Measurements from ENCODE around the gene NUDT22.

The NUDT22 gene

DNA sequence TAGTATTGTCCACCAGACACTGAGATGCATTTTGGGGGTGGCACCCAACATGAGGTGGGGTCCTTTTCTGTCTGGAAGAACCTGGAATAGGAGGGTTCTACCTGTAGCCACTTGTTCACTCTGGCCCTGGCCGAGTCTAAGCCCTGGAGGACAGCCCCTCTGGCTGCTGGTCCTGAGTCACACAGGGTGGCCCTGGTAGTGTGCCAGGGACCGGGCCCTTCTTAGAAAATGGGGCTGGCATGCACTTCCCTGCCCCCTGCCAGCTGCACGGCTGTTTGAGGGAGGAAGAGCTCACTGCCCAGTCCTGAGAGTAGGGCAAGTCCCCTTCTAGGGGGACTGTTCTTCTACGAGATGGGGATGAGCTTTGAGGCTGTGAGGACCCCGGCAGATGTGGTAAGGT is 27.4 kb downstream of the NUDT22 start:
- FAIRE-seq: no peak

DNA sequence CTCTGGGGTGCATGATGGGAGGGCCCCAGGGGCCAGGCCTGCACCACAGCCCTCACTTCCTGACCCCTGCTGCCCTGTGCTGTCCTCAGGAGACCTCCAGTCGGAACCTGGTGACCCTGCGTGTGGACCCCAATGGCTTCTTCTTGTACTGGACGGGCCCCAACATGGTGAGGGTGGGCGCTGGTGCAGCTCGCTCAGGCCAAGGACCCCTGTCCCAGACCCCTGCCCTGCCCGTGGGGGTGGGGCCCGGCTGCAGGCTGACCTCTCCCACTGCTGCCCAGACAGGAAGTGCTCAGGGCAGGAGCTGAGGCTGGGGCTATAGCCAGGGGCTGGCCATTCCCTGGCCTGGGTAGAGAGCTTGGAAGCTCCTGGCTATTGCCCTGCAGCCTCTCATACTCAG is 28.3 kb downstream of the NUDT22 start:
- FAIRE-seq: no peak
- DNase-seq (ENCODE audit: low spot score): no peak

More for the DNA sequence above, 27.4 kb downstream of the NUDT22 start:
- no peak for DNase-seq (ENCODE audit: low spot score)

DNA sequence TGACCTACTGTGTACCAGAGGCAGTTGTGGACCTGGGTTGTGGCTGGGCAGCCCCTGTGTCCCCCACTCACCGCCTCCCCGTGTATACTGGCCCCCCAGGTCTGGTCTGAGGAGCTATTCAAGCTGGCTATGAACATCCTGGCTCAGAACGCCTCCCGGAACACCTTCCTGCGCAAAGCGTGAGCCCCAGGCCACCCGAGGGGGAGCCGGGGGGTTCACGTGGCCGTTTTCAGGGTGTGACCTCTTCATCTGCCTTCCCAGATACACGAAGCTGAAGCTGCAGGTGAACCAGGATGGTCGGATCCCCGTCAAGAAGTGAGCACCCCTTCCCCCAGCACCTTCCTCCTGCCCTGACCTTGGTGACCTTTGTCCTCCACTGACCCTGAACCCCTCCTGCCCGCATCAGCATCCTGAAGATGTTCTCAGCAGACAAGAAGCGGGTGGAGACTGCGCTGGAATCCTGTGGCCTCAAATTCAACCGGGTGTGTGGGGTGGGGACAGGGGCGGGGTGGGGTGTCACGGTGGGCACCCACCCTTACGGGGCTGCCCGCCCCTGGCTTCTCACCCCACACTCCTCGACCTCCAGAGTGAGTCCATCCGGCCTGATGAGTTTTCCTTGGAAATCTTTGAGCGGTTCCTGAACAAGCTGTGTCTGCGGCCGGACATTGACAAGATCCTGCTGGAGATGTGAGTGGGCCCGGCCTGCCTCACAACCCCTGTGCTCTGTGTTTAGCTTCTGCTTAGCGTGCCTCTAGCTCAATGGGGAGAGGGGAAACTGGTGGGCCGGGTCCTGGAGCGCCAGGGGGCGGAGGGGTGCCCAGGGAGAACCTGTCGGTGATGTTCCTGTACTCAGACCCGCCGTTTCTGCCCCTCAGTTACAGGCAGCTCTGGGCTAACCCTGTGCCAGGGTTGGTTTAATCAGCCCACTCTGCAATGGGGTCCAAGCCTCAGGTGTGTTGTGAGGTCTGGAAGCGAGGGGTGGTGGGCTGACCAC is 29.4 kb downstream of the NUDT22 start:
- no peak for FAIRE-seq
- no peak for DNase-seq (ENCODE audit: low spot score)

DNA sequence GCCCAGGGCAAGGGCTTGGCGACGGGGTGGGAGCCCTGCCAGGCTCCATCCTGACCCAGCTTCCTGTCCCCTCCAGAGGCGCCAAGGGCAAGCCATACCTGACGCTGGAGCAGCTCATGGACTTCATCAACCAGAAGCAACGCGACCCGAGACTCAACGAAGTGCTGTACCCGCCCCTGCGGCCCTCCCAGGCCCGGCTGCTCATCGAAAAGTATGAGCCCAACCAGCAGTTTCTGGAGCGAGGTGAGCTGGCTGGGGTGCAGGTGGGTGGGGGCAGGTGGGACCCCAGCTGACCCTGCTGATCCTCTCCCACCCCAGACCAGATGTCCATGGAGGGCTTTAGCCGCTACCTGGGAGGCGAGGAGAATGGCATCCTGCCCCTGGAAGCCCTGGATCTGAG is 30.2 kb downstream of the NUDT22 start:
- DNase-seq (ENCODE audit: low spot score): no peak
- no peak for FAIRE-seq

DNA sequence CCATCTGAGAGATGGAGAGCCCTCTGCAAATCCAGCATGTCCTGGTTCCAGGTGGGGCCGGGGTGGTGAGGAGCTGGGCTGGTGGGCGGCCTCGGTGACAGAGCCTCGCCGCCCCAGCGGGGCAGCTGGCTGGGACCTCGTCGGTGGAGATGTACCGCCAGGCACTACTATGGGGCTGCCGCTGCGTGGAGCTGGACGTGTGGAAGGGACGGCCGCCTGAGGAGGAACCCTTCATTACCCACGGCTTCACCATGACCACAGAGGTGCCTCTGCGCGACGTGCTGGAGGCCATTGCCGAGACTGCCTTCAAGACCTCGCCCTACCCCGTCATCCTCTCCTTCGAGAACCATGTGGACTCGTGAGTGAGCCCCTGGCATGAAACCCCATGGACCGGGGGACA is 32.3 kb downstream of the NUDT22 start:
- no peak for DNase-seq (ENCODE audit: low spot score)
- FAIRE-seq: no peak

DNA sequence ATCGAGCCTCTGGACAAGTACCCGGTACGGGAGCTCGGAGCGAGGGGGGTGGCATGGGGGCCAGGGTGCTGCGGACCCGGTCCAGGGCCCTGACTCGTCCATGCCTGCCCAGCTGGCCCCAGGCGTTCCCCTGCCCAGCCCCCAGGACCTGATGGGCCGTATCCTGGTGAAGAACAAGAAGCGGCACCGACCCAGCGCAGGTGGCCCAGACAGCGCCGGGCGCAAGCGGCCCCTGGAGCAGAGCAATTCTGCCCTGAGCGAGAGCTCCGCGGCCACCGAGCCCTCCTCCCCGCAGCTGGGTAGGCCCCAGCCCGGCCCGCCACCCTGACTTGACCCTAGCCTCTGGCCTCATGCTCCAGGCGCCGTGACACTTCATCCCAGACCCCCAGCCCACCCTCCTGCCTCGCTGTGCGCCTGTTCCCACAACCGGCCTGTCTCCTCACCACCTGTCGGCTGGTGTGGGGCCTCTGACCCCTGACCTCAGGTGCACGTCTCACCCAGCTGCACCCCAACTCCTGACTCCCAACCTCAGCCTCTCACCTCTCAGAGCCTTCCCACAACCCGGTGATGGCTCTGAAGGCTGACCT is 33.0 kb downstream of the NUDT22 start:
- FAIRE-seq (no peak), DNase-seq (ENCODE audit: low spot score) (no peak)

DNA sequence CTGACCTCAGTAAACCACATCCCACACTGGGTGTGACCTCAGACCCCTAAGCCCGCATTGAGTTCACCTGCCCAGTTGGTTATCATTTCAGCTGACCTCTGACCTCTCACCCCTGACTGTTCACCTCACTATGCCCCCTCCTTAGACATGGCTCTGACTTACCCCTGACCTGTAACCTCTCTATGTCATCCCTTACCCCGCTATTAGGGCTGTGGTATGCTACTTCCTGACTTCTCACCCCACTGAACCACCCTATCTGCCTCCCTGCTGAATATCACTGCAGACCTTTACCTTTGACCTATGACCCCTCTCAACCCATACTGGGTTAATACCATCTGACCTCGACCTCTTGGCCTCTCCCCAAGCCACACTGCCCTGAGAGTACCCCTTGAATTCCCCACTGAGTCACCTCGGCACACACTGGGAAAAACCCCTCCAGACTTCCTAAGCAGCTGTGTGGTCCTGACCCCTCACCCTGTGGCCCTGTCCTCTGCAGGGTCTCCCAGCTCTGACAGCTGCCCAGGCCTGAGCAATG is 33.5 kb downstream of the NUDT22 start:
- FAIRE-seq (no peak), DNase-seq (ENCODE audit: low spot score) (no peak)

DNA sequence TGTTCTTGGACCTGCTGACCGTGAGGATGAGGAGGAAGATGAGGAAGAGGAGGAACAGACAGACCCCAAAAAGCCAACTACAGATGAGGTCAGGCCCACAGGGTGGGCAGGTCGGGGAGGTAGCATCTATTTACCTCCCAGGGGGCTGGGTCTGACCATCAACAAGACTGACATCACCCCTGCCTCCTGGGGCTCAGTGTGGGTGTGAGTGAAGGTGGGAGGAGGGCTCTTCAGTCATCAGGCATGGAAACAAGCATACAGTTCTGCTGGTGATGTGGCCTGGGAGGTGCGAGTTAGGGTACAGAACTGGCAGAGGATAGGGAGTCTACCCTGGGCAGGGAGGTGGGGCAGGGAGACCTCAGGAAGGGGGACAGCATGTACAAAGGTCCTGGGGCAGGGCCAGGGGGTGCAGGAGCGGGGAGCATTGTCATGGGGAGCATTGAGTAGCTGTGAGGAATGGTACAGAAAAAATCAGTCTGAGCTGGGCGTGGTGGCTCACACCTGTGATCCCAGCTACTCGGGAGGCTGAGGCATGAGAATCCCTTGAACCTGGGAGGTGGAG is 34.2 kb downstream of the NUDT22 start:
- DNase-seq (ENCODE audit: low spot score): no peak
- no peak for FAIRE-seq

DNA sequence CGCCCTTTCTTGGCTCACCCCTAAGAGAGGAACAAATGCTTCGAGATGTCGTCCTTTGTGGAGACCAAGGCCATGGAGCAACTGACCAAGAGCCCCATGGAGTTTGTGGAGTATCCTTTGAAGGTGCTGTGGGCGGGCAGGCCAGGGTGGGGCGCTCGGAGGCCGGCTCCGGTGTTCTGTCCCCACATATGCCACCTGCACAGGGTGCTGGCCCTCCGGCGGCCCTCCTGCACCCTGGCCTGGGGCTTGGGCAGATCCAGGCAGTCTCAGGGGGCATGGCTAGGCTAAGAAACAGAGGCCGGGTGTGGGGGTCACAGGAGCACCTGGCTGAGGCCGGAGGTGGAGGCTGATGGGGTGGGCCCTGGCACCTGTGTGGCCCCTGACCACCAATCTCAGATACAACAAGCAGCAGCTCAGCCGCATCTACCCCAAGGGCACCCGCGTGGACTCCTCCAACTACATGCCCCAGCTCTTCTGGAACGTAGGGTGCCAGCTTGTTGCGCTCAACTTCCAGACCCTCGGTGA is 35.5 kb downstream of the NUDT22 start:
- FAIRE-seq (no peak), DNase-seq (ENCODE audit: low spot score) (no peak)

DNA sequence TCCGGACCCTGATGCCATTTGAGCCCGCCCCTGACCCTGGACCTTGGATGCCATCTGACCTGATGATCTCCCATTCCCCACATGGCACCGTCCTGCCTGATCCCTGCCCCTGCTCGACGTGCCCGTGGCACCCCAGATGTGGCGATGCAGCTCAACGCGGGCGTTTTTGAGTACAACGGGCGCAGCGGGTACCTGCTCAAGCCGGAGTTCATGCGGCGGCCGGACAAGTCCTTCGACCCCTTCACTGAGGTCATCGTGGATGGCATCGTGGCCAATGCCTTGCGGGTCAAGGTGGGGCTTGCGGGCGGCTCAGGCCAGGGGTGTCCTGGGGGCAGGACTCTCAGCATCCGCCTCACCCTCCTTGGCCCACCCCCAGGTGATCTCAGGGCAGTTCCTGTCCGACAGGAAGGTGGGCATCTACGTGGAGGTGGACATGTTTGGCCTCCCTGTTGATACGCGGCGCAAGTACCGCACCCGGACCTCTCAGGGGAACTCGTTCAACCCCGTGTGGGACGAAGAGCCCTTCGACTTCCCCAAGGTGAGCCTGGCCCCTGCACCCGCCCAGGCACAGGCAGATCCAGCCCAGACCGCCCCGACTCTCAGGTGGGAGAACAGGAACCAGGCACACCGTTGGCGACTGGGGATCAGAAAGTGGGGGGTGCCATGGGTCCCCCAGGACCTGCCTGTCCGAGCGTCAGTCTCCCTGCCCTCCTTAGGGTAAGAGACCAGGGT is 36.4 kb downstream of the NUDT22 start:
- FAIRE-seq: no peak
- no peak for DNase-seq (ENCODE audit: low spot score)

DNA sequence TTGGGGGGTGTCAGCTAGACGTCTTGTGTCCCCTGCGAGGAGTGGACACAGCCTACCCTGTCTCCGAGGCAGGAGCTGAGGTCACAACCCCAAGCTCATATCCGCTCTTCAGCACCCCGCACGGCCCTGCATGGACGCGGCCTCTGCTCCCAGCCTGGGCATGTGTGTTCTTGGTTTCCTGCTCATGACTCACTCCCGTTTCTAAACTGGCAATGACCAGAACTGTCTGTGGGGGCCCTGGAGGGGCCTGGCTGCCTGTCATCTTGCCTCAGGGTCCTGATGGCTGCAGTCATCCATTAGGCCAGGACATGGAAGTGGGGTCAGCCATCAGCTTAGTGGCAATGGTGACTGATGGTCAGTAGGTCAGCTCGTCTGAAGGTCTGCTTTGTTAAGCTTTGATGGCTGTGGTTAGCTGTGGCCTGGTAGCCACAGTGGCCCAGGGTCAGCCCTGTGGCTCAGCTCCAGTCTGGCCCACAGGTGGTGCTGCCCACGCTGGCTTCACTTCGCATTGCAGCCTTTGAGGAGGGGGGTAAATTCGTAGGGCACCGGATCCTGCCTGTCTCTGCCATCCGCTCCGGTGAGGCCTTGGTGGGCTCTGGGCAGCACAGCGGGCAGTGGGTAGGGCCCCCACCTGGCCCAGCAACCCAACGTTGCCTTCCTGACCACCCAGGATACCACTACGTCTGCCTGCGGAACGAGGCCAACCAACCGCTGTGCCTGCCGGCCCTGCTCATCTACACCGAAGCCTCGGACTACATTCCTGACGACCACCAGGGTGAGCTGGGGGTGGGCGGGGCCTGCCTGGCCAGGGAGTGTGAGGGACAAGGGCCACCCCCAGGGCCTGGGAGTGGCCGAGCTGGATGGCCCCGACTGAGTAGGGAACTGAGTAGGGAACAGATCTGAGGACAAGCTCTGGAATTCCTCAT is 37.2 kb downstream of the NUDT22 start:
- no peak for FAIRE-seq
- peak; percentile 35 for DNase-seq (ENCODE audit: low spot score)

DNA sequence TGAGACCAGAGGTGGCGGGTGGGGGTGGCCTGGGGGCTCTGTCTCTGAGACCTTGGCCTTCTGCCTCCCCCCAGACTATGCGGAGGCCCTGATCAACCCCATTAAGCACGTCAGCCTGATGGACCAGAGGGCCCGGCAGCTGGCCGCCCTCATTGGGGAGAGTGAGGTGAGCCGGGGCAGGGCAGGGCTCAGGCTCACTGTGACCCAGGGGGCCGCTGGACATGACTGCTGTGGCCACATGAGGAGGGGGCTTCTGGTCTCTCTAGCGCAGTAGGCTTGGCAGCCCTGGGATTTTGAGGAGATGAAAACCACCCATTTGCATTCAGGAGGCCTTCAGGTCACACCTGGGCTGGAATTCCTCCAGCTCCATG is 37.9 kb downstream of the NUDT22 start:
- no peak for DNase-seq (ENCODE audit: low spot score)
- no peak for FAIRE-seq

DNA sequence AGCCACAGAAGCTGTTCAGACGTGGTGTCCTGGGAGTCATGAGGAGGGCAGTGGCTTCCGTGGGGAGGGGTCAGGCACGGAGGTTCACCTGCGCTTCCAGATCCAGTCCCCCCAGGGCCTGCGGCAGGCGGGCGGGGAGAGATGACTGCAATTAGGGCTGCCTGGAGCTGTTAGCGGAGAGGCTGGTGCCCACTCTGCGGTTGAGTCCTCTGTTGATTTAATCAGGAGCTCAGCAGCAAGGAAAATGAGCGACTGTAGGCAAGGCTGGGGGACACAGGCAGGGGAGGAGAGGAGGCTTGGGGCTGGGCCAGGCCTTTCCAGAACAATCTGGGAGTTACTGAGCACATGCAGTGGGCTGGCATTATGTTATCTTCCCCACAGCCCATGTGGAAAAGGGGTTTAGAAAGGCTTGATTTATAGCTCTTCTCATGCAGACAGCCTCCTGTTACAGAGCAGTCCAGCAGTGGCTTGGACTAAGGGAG is 38.3 kb downstream of the NUDT22 start:
- DNase-seq (ENCODE audit: low spot score) (no peak), FAIRE-seq (no peak)

DNA sequence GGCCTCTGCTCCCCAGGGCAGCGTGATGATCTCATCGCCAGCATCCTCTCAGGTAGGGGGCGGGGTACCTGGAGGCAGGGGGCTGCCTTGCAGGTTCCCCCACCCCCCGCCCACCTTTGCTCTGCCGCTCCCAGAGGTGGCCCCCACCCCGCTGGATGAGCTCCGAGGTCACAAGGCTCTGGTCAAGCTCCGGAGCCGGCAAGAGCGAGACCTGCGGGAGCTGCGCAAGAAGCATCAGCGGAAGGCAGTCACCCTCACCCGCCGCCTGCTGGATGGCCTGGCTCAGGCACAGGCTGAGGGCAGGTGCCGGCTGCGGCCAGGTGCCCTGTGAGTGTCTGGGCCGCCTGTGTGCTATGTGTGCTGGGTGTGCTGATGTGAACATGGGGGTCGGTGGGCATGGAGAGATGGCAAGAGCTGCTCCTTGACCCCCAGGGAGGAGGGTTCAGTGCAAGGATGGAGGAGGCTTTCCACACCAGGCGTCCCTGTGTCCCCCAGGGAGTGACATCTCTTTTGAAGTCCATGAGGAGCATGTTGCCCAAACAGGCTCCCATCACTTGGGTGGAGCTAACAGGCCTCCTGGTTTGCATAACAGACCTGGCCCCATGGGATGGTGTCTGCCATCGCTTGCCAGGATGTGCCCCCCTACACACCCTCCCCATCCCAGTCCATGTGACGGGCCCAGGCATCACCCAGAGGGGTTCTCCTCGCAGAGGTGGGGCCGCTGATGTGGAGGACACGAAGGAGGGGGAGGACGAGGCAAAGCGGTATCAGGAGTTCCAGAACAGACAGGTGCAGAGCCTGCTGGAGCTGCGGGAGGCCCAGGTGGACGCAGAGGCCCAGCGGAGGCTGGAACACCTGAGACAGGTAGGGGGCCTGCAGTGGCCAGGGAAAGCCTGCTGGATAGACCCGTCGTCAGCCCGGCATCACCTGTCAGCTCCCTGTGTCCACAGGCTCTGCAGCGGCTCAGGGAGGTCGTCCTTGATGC is 39.4 kb downstream of the NUDT22 start:
- FAIRE-seq: no peak

DNA sequence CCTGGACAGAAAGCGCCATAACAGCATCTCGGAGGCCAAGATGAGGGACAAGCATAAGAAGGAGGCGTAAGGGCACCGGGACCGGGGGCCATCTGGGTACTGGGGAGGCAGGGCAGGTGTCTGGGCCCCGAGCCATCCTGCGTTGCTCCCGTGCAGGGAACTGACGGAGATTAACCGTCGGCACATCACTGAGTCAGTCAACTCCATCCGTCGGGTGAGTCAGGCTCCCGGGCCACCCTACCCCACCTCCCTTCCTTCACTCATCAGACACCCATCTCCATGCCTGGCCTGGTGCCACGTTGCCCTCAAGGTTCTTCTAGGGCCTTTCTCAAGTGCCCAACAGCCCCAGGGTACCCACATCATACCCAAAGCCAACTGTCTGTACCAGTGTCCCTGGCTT is 40.3 kb downstream of the NUDT22 start:
- FAIRE-seq (no peak), DNase-seq (ENCODE audit: low spot score) (no peak)

More for the DNA sequence above, 39.4 kb downstream of the NUDT22 start:
- no peak for DNase-seq (ENCODE audit: low spot score)

DNA sequence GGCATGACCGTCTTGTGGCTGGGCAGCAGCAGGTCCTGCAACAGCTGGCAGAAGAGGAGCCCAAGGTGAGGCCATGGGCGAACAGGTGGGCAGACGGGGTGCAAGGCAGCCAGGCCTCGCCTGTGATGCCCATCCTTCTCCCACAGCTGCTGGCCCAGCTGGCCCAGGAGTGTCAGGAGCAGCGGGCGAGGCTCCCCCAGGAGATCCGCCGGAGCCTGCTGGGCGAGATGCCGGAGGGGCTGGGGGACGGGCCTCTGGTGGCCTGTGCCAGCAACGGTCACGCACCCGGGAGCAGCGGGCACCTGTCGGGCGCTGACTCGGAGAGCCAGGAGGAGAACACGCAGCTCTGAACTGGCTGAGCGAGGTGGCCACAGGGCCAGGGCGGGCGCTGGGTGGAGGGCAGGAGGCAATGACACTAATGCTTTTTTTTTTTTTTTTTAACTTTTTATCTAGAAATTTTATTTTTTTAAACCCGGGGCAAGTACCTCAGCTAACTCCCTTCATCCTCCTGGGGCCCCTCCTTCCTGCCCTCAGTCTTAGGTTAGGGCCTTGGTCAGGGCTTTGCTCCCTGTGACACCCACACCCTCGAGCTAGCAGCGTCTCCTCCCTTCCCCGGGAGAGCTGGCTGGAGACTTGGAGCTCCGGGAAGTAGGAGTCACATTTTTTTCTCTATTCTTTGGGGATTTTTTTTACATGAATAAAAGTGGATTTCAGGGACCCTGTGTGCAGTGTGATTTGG is 41.3 kb downstream of the NUDT22 start:
- DNase-seq (ENCODE audit: low spot score): no peak
- no peak for FAIRE-seq

DNA sequence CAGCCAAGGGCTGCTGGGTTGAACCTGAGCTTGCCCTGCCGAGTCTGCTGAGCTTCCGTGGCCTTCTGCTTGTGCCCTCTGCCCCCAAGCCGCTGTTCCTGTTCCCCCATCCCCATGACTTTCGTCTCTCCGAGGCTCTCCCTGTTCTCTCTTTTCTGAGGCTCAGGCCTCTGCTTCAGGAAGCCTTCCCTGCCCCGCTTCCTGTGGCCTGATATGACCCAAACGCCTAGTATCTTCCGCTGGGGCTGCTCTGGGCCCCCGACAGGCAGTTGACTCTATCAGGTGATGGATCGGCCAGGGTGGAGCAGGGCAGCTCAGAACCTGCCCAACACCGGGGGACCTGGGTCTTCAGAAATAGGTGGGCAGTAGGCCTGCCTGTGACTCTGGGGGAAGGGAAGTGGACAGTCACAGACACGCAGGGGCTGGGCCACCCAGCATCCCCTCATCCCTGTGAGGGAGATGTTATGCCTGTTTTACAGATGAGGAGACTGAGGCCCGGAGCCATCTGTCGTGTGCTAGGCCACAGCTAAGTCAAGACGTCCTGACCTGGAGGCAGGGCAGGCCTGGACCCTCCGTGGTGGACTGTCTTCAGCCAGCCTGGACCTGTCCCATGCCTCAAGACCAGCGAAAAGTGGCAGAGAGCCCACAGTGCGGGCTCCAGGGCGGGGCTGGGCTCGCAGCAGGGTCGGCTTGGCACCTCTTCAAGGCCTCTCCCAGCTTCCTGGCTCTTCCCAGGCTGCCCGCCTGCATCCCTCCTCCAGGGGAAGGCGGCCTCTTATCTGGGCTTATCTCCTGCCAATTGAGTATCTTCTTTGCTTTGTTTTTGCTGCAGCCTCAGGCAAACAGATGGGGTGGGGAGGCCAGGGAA is 42.2 kb downstream of the NUDT22 start:
- FAIRE-seq (no peak), DNase-seq (ENCODE audit: low spot score) (no peak)
